ENCODE measurements around the gene PIP5K1B. TPM values are rescaled to one million over a fixed set of nuclear protein-coding genes. Genes with fewer than 3 reads are reported as not detected.

PIP5K1B gene
- total and polyA plus RNA-seq, 2 experiments from 2014 or later: 1.3 to 2.8 TPM

DNA sequence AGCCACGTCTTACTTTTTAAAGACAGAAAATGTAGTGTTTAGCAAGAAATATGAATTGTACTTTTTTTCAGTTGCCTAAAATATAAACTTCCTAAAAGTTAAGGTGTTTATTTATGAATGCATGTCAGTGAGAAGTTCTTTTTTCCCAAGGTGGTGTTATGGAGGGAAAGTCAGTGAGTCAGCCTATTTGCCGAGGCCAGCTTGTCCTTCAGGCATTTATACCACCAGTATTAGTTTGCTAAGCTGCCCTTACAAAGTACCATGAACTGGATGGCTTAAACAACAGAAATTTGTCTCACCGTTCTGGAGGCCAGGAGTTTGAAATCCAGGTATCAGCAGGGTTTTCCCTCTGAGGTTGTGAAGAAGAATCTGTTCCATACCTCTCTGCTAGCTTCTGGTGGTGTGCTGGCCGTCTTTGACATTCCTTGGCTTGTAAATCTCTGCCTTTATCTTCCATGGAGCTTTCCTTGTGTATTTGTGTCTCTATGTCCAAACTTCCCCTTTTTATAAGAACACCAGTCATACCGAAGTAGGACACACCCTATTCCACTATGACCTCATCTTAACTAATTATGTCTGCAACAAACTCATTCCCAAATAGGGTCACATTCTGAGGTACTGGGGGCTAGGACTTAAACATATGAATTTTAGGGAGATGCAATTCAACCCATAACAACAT is 270.5 kb downstream of the PIP5K1B start:
- no peak for TF ChIP-seq ZNF462 (CRISPR knock-in tag; IDR thresholded peaks at IDR 0.05)
- TF ChIP-seq ZNF114 (CRISPR knock-in tag; IDR thresholded peaks at IDR 0.05): no peak
- TF ChIP-seq, protein P1, sequence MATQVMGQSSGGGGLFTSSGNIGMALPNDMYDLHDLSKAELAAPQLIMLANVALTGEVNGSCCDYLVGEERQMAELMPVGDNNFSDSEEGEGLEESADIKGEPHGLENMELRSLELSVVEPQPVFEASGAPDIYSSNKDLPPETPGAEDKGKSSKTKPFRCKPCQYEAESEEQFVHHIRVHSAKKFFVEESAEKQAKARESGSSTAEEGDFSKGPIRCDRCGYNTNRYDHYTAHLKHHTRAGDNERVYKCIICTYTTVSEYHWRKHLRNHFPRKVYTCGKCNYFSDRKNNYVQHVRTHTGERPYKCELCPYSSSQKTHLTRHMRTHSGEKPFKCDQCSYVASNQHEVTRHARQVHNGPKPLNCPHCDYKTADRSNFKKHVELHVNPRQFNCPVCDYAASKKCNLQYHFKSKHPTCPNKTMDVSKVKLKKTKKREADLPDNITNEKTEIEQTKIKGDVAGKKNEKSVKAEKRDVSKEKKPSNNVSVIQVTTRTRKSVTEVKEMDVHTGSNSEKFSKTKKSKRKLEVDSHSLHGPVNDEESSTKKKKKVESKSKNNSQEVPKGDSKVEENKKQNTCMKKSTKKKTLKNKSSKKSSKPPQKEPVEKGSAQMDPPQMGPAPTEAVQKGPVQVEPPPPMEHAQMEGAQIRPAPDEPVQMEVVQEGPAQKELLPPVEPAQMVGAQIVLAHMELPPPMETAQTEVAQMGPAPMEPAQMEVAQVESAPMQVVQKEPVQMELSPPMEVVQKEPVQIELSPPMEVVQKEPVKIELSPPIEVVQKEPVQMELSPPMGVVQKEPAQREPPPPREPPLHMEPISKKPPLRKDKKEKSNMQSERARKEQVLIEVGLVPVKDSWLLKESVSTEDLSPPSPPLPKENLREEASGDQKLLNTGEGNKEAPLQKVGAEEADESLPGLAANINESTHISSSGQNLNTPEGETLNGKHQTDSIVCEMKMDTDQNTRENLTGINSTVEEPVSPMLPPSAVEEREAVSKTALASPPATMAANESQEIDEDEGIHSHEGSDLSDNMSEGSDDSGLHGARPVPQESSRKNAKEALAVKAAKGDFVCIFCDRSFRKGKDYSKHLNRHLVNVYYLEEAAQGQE (IDR thresholded peaks at IDR 0.05; ENCODE audit: unreplicated experiment): no peak
- no peak for TF ChIP-seq STAT1 (IDR thresholded peaks at IDR 0.05; ENCODE audit: unreplicated experiment)
- TF ChIP-seq EZH2phosphoT487 (IDR thresholded peaks at IDR 0.05; ENCODE audit: unreplicated experiment): no peak
- TF ChIP-seq JUNB (IDR thresholded peaks at IDR 0.05; ENCODE audit: unreplicated experiment): no peak
- TF ChIP-seq, protein P2, sequence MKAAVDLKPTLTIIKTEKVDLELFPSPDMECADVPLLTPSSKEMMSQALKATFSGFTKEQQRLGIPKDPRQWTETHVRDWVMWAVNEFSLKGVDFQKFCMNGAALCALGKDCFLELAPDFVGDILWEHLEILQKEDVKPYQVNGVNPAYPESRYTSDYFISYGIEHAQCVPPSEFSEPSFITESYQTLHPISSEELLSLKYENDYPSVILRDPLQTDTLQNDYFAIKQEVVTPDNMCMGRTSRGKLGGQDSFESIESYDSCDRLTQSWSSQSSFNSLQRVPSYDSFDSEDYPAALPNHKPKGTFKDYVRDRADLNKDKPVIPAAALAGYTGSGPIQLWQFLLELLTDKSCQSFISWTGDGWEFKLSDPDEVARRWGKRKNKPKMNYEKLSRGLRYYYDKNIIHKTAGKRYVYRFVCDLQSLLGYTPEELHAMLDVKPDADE (IDR thresholded peaks at IDR 0.05): no peak
- H3K27me3 Mint-ChIP-seq (ENCODE audit: insufficient read depth, low read depth, poor library complexity): no peaks in the 10 kb centered on the region
- no peak overlapping the region for H3K4me2 ChIP-seq
- H3K36me3 ChIP-seq (ENCODE audit: insufficient read depth): no peaks in the 10 kb centered on the region
- H3K4me1 Mint-ChIP-seq: peaks cover 10% of the 10 kb centered on the region
- peaks cover 2% of the 10 kb centered on the region for H3K4me1 ChIP-seq (ENCODE audit: insufficient read depth)
- H2AFZ ChIP-seq: no peak overlapping the region
- ATAC-seq (no peak), DNase-seq (ENCODE audit: low spot score) (no peak)
- no peak overlapping the region for H3K4me3 Mint-ChIP-seq
- no peaks in the 10 kb centered on the region for H3F3A ChIP-seq (replicated peaks; ENCODE audit: low read depth)
- H3K4me3 ChIP-seq: no peak overlapping the region
- H3K27ac Mint-ChIP-seq: no peak overlapping the region
- H3K9me2 ChIP-seq (ENCODE audit: insufficient read depth): 0 out of 2 replicates have a peak, but pooled peaks cover 3% of the 10 kb centered on the region
- H3K9me3 Mint-ChIP-seq: peaks cover 13% of the 10 kb centered on the region
- no peaks in the 10 kb centered on the region for H3K79me2 ChIP-seq (replicated peaks; ENCODE audit: insufficient read depth)
- H3K27me3 ChIP-seq (ENCODE audit: insufficient read depth): no peaks in the 10 kb centered on the region
- peaks cover 17% of the 10 kb centered on the region; the same call in 2 of the 3 replicates for H3K36me3 Mint-ChIP-seq (ENCODE audit: low read depth)
- no peak overlapping the region for H3K27ac ChIP-seq (ENCODE audit: low read depth)
- no peaks in the 10 kb centered on the region for H4K20me1 ChIP-seq (replicated peaks; ENCODE audit: insufficient read depth)

All from GM23338 (cell line).